ENCODE results near the gene ZNF267.
A peak's percentile ranks its signal among the peaks of the same experiment; 100 is the strongest.
"Not testable (repeated sequence)": the region's sequence is repeated elsewhere in the genome, so short reads cannot be mapped to it uniquely, and the experiment has no call there.

ZNF267 gene

GRCh38 chr16:31873556-31874365, at the start of gene ZNF267:
ZNF267 (plus strand) TSS chr16:31873807; CDS start chr16:31873967, 160 bp downstream.
- DNase-seq, result peak; percentile 98

GRCh38 chr16:31833047-31833446, 40.6 kb upstream of the ZNF267 start:
- no peak for DNase-seq

GRCh38 chr16:31836396-31836795, 37.2 kb upstream of the ZNF267 start:
- not testable (repeated sequence) for DNase-seq

GRCh38 chr16:31842864-31843263, 30.7 kb upstream of the ZNF267 start:
- no peak for DNase-seq

GRCh38 chr16:31848572-31848971, 25.0 kb upstream of the ZNF267 start:
- not testable (repeated sequence) for DNase-seq

- no peak for DNase-seq
Measured at GRCh38 chr16:31853291-31853690, 20.3 kb upstream of the ZNF267 start.

- DNase-seq, result no peak
Measured at GRCh38 chr16:31860508-31860907, 13.1 kb upstream of the ZNF267 start.

GRCh38 chr16:31861455-31861854, 12.2 kb upstream of the ZNF267 start:
- no peak for DNase-seq

GRCh38 chr16:31862761-31863160, 10.8 kb upstream of the ZNF267 start:
- DNase-seq, result no peak

- DNase-seq, result no peak
Measured at GRCh38 chr16:31868164-31868563, 5.4 kb upstream of the ZNF267 start.

GRCh38 chr16:31868691-31869167, 4.9 kb upstream of the ZNF267 start:
- DNase-seq, result peak; percentile 88

GRCh38 chr16:31869511-31870201, 4.0 kb upstream of the ZNF267 start:
- peak; percentile 87 for DNase-seq

- DNase-seq, result no peak
Measured at GRCh38 chr16:31870809-31871208, 2.8 kb upstream of the ZNF267 start.

- no peak for DNase-seq
Measured at GRCh38 chr16:31871510-31871909, 2.1 kb upstream of the ZNF267 start.

GRCh38 chr16:31872201-31872600, 1.4 kb upstream of the ZNF267 start:
- no peak for DNase-seq

- DNase-seq, result peak; percentile 78
Measured at GRCh38 chr16:31874366-31875111, 932 bp downstream of the ZNF267 start.

- no peak for DNase-seq
Measured at GRCh38 chr16:31875112-31875803, 1.7 kb downstream of the ZNF267 start.

GRCh38 chr16:31875928-31876547, 2.4 kb downstream of the ZNF267 start:
- no peak for DNase-seq

GRCh38 chr16:31876951-31877828, 3.6 kb downstream of the ZNF267 start:
- peak; percentile 33 for DNase-seq

GRCh38 chr16:31877876-31878642, 4.5 kb downstream of the ZNF267 start:
- no peak for DNase-seq

All from hematopoietic multipotent progenitor cell treated with erythropoietin and hydrocortisone succinate and interleukin-3 and kit ligand, for 4 days (in vitro differentiated cells).